Activated naive CD4-positive, alpha-beta T cell treated with anti-CD3 and anti-CD28 coated beads, Interleukin-2, amount 50 U/mL, for 16 hours (primary cell): ENCODE measurements around the gene SAMD14.

Source experiments
- DNase-seq: peaks from one replicate; pipeline ENCODE4 v3.0.0-alpha.2; 2020

Gene SAMD14

DNA sequence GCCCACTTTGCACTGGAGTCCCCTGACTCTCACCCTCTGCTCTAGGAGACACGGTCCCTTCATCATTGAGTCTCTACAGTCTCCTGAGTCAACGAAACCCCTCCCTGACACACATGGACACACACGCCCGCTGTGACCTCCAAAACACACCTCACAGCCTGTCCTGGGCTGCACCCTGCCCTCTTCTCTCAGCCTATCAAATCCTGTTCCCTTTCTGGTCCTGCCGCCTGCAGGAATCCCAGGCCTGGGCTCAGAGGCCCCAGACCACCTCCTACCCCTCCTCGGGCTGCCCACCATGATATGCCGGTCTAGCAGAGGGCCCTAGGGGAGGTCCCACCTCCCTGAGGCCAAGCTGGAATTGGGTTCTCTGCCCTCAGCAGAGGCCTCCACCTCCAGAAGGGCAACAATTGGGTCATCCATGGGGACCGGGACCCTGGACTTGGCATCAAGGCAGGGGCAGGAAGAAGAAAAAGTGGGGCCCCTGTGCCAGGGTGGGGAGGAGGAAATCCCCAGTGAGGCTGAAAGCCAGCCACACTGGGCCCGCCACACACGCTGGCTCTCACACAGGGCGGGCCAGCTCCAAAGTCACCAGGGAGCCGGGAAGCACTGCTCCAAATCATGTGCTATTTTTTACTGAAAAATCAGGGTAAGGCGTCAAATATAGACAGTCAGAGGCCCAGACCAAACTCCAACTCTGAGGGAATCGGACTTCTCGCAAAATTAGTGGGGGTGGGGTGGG lies 17.1 kb upstream of the SAMD14 start:
- DNase-seq = no peak

DNA sequence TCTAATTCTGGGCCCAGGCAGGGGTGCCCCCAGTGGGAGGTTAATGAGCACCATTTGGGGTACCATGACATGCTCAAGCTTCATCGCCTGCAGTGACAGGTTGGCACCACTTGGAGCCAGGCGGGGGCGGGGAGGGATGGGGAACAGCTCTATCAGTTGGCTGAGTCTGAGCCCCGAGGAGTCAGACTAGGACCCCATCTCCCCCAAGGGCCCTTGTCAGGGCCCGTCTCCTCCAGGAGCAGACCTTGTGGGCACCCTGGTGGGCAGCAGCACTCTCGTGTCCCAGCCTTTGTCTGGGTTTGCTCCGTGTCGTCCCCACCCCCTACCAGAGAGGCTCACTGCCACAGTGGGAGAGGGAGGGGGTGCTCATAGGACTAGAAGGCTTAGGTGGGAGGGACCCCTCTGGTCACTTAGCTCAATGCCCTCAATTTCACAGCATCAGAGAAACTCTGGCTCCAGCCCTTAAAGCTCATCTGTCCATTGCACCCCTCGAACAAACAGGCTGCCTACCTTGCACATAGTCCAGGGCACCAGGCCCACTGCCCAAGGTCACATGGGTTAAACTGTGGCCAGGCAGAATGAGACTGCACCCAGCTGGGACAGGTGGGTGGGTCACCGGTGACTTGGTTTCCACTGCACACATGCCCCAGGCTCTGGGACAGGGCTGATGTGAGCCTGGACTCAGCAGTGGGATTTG lies 16.4 kb upstream of the SAMD14 start:
- peak; percentile 40 for DNase-seq

DNA sequence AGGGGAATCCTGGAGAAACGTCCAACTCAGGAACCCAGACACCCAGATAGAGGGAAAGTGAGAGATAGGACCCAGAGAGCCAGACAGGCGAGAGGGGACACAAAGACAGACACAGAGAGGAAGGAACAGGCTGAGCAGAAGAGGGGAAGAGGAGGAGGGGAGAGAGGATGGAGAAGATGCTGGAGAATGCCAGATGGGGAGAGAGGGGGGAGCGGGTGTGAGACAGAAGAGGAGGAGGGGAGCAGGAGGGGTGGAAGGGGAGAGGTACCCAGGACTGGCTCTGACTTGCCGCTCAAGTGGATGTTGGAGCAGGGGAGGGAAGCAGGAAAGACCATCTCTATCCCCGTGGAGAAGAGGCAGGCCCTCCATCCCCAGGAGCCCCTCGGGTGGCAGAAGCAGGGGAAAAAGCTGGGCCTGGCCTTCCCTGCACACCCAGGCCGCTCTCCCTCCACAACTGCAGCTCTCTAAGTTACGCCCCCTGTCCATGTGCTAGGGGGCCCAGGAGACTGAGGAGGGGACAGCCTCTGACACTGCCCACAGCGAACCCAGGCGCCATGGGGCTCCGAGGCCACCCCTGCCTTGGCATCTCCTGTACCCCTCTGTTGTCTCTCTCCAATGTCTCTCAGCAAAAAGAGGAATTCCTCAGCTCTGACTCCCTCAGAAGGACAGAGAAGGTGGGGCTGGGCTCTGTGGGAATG lies 15.7 kb upstream of the SAMD14 start:
- DNase-seq = no peak

DNA sequence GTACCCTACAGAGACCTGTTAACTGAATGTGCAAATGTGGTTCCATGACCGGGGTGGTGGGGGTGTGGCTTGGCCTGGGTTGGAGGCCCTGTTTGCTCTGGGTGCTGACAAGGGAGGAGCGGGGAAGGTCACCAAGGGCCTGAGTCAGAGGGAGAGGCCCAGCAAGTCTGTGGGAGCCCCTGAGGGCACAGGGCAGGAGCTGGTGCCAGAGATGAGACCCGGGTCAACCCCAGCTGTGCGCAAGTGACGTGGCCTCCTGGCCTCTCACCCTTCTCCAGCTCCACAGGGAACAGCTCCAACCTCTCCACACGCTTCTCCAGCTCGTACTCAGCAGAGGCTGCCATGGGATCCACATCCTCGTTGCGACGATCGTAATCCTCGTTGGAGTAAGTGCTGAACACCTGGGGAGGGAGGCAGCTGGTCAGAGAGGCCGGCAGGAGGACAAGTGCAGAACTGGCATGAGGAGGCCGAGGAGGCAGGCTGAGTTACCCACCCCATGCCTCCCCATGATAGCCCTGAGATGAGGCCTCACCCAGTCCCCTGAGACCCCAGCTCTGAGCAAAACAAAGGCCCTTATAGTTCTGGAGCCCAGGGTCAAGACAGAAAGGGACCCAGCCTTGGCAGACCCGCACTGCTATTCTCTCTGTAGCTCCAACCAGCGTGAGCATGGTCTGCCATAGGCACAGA lies 15.0 kb upstream of the SAMD14 start:
- no peak for DNase-seq

DNA sequence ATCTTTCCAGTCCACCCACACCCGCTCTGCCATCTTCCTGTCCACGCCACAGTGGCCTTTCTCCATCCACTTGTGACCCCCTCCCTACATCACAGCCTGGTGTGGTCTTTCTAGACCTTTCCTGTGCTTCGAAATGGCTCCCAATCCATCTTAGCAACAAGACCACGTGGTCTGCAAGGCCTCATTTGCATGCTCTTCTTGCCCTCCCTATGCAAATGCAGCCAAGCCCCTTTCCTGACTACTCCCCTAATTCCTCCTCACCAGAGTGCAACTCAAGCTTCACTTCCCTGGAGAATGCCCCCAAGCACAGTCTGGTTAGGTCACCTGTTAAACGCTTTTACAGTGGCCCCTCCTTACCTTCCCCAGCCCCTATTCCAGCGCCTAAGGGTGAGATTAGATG lies 14.4 kb upstream of the SAMD14 start:
- DNase-seq = no peak

DNA sequence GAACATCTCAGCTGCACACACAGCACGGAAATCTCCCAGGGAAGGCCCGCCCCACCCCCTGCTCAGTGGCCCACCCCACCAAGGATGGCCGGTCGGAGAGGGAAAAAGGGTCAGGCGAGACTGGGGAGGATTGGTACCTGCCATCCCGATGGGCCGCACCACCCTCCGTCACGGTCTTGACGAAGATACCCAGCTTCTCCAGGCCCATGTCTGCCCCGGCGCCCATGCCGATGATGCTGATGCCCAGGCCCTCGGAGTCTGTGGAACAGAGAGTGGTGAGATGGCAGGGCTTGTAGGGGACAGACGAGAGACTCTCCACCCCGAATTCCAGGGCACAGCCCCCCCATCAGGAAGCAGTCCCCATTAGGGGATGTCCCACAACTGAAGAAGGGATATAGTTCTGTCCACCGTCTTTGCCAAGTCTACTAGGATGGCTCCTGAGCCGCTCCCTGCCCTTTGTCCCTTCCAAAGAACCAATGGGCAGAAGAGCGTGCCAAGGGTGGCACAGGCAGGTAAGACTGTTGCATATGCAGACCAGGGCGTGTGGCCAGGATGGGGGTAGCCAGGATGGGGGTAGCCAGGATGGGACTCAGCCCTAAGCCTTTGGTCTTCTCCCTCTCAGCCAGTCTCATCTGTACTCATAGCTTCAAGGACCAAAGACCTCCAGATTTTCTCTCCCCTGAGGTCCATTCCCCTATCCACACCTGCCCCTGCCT lies 13.7 kb upstream of the SAMD14 start:
- DNase-seq = no peak

DNA sequence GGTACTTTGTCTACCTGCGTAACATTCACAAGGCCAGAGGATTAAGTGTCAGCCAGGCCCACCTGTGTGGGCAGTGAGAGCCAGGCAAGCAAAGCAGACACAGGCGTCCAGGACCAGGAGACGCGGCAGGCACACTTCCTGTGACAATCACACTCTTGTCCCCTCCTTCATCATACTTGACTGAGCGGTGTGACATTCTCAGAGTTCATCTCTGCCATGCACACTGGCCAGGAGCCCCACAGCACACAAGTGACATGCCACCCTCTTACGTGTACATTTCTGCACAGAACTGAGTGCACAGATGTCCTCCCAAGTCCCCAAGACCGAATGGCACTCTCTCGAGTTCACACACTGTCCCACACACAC lies 11.8 kb upstream of the SAMD14 start:
- DNase-seq = no peak

DNA sequence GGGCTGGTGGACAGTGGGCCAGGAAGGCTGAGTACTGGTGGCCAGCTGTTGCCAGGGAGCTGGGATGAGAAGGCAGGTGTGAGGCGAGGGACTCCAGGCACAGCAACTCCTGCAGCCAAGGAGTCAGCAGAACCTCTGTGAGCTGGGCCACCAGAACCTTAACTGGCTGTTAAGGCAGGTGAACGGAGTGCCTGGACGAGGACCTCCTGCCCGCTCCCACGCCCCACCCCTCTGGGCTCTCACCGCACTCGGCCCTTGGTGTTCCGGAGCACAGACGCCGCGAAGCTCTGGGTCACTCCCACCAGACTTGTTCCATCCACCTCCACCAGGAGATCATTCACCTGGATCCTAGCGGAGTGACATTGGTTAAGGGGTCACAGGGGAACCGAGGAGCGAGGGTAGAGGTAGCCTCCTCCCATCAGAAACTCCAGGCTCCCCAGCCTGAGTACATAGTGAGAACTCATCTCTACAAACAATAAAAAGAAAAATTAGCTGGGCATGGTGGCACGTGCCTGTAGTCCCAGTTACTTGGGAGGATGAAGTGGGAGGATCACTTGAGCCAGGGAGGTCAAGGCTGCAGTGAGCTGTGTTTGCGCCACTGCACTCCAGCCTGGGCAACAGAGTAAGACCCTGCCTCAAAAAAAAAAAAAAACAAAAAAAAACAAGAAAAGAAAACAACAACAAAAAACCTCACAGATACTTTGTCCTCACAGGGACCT lies 11.2 kb upstream of the SAMD14 start:
- DNase-seq = no peak

DNA sequence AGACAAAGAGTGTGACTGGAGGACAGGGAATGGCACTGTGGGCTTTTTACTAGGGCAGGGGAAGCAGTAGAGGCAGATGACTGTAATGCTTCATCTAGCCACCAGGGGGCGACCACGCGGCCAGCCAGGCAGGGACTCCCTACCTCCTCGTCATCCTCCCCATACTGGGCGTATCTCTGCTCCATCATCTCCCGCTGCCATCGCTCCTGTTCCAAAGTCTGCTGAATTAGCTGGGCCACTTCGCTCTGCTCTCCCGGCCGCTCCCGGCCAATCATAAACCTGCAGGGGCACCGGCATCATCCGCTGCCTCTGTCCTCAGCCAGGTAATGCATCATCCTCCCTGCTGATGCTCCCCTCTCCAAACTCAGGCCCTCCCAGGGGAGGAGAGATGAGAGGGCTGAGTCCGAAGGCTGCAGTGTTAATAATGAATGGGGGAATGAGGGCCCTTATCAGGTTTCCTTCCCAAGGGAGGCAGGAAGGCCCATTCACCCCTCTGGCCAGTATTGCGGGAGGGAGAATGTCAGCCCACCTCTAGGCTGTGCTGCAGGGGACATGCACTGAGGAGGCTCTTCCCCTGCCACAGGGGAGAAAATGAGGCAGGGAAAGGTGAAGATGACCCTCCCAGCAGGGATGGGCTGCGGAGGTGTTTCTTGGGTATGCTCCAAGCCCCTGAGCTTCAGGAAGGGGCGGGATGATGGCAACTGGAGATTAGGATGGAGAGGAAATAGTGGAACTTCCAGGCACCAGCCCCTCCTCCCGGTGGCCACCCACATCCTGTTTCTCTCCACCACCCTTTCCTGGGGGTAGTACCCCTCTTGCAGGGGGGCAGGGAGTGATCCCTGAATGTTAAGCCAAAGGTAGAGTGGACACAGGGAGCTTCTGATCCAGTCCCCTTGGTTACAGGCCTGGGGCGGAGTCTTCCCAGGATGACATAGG lies 10.3 kb upstream of the SAMD14 start:
- peak; percentile 81 for DNase-seq

DNA sequence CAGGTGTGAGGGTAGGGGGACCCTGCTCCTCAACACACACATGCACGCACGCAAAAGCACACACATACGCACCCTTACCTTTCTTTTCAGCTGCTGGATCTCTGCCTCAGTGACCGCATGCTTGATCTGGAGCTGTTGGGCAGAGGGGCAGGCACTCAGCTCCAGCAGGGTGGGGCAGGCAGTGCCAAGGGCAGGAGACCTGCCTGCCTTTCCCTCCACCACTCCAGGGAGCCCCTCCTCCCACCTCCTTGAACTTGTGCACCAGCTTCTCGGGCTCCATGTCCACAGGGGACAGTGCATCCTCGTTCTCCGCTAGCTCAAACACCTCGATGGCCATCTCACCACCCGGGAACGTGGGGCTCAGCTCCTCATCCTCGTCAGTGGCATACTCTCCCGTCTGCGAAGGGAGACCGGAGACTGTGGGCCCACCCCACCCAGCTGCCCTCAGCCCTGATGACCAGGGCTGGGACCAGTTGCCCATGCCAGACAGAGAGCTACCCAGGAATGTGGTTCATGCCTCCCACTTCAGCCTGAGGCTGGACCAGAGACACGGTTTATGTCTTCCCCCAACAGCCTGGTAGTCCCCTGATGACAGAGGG lies 9.3 kb upstream of the SAMD14 start:
- no peak for DNase-seq

DNA sequence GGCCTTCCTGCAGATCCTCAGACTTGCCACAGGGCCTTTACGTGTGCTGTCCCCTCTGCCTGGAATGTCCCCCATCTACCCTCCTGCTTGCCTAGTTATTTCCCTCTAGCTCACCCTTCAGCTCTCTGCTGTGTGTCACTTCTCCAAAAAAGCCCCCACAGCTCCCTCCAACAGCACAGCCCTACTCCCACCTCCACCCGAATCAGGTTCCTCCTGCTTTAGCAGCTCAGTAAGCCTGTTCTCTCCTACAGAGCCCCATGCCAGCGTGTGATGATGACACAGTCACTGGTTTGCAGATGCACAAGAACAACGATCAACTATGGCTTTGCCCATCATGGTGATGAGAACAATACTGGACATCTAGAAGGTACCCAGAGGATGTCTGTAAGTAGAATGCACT lies 7.1 kb upstream of the SAMD14 start:
- DNase-seq = no peak

DNA sequence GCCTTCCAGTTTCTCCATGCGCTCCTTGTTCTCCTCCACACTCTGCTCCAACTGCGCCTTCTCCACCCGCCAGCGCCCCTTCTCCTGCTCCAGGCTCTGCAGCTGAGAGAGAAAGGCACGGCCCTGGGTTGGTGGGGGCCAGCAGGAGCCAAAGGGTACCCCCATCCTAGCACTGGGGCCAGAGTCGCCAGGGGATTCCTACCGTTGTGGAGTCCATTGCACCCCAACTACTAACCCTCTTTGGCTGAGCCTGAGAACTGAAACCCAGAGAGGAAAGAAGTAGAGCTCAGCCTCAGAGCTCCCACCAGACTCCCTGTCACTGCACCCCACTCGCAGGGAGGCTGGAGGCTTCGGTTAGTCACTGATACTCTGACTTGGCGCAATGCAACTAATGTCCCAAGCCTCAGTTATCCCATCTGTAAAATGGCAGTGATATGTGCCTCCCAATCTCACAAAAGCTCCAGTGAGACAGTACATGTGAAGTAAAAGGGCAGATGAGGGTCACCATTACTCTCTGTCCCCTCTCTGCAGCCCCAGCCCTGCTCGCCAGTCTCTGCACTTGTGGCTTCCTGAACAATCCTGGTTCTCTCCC lies 6.2 kb upstream of the SAMD14 start:
- no peak for DNase-seq

DNA sequence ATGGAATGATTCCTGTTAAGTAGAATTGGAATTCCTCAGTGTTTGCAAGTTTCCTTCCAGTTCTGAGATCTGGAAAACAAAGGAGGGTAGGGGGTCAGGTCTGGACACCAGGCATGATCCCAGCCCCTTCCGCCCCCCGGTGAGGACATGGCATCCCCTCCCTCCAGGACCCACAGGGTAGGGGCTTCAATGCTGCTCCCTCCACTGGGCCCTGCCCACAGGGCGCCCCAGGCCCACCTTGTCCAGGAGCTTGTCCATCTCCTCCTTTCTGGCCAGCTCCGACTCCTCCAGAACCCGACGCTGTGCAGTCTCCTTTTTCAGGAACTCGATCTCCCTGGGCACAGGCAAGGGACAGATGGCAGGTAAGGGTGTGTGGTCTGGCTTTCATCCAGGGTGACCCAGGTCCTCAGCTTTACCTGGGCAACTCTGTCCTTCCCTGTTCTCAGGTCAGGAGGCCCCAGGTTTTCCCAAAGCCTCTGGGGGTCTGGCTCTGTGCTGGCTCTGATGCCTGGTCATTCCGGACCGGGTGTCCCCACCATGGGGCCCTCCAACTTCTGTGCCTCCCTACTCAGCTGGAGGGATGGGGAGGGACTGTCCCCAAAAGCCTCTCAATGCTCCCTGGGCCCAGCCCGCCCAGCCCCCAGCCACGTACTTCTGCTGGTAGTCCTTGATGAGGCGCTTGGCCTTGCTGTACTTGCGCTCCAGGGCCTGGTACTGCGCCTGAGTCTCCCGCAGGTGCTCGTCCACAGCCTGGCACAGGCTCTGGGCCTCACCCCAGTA lies 5.5 kb upstream of the SAMD14 start:
- DNase-seq = no peak

DNA sequence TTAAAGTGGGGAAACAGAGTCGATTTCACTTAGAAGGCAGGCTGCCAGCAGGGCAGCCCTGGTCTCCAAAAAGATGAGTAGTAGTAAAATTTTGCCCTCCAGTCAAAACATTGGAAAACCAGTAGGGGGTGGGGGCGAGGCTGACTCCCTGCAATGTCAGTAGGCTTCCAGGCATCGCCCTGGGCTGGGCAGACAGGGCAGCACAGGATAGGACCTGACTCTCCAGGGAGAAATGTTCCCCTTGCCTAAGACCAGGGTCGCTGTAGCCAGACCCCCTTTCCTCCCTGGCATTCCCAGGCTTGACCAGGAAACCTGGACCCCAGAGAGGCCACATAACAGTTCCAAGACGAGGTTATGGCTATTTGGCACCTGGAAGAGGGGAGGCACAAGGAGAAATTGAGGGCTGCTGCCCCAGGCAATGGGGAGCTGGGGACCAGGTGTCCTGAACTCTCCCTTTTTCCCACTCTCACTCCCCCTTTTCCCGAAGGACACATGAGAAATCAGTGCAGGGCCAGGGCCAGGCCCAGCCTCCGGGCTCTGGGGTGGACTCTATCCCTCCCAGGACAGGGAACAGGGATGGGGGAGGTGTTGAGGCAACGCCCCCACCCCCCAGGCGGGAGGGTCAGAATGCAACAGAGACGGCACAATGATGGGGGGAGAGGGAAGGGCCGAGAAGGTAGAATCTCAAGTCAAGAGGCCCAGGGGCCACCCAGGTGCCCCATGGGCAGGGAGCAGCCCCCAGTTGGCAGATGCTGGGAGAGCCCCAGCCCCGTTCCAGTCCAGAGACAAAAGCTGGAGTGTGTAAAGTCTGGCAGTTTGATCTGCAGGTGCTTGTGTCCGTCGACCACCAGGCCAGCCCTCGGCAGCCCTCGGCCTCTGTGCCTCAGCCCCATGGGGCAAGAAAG lies 4.5 kb upstream of the SAMD14 start:
- no peak for DNase-seq

DNA sequence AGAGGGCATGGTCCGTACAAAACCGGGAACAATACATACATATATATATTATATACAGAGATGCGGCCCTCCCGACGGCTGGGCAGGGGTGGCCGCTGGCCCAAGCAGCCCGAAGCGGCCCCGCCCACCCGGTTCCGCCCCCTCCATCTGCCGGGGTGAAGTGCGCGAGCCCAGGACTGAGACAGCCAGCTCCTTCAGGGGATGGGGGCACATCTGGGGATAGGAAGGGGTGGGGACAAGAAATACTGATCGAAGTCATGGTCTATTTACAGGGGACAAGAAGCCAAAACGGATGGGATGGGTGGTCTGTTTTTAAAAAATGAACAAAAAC lies 3.8 kb upstream of the SAMD14 start:
- DNase-seq = no peak

DNA sequence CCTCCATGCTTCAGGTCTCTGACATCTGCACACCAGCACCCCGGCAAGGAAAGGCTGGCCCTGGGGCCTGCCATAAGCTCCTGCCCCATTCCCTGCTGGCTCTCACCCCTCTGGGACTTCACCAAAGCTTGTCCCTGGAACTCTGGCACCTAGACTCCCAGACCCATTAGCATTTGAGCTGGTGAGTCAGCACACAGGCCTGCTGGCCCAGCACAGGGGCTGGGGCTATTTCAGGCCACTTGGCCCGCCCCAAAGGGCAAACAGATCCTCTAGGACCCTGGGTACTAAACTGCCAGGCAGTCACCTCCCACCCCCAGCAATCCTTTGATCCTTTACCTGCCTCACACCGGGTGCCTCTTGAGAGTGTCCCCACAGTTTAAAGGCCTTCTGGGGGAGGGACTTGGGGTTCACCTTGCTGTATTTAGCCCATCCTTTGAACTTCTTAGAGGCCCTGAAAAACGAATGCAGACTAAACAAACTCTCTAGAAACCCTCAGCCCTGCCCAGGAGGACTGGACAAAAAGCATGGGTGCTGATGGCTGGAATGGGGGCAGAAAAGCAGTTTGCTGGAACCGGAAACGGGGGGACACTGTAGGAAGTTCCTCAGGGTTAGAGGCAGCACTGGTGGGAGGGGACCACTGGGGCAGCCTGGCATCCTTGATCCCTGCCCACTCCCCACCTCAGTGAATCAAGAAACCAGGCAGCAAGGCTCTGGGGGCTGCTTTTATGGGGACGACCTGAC lies 3.2 kb upstream of the SAMD14 start:
- no peak for DNase-seq

DNA sequence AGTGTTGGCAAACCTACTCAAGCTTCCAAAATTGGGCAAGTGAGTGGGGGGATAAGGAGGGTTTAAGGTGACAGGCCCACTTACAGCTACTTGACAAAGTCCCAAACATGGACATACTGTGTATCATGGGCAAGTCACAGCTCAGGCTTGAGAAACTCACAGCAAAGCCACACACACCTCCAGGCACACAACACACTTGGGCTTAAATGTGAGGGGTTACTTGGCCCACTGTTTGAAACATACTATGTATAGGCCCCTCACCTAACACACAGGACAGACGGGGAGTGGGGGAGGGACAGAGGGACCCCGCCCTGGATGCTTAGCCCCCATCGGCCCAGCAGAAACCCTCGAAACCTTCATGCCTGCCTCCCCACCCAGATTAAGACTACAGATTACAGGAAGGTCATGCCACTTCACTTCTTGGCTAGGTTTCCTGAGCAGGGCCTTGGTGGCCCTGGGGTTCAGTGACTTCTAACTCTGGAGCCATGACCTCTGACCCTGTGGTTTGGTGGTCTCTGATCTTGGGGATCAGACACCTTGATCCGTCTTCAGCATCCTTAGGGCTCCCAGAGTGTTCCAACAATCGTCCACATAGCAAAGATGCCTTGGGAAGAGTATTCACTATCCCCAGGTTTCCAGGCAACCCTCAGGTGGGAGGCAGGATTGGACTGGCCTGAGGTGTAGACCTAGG lies 2.3 kb upstream of the SAMD14 start:
- DNase-seq = no peak
